B cell (primary cell): ENCODE data around the gene FKBP14. TPM values are rescaled to one million over a fixed set of nuclear protein-coding genes. Genes with fewer than 3 reads are reported as not detected.
A peak's percentile ranks its signal among the peaks of the same experiment; 100 is the strongest.

Experiments used
- ATAC-seq: fragments of 200-7000 bp; cut with Tn5 transposase; one replicate; pipeline ENCODE4 v1.10.0; 2021; ENCODE audit warnings: low read depth, mild to moderate bottlenecking, moderate number of reproducible peaks, moderate library complexity
- CTCF ChIA-PET: fragments of 350-600 bp; sonication (Branson Sonifier 250); formaldehyde crosslinking; loops from one replicate; lab custom pipeline; 2021; ENCODE audit warnings: antibody characterized with exemption, inconsistent platforms; lab: Charles Lee
- POLR2A ChIA-PET: fragments of 350-600 bp; sonication (Branson Sonifier 250); formaldehyde crosslinking; loops from one replicate; lab custom pipeline; 2021; ENCODE audit warnings: antibody characterized with exemption; lab: Charles Lee
- DNase-seq: peaks from one replicate; pipeline ENCODE4 v3.0.0; 2013
- H2AFZ ChIP-seq: 2 replicates; pipeline ENCODE4 v1.6.1; 2012; ENCODE audit warnings: mild to moderate bottlenecking, low read depth, low read length; ENCODE audit not compliant: insufficient read depth, poor library complexity, severe bottlenecking
- H3K27ac ChIP-seq, 2 donors: 1 replicate in 1 of 2; 2 replicates in 1 of 2; pipeline ENCODE4 v1.5.1; 2012 to 2013; ENCODE audit warnings: low read length in 2 of 2, mild to moderate bottlenecking in 2 of 2, moderate library complexity in 1 of 2
- H3K27me3 ChIP-seq, 4 experiments: fragments of 200-600 bp in 1 of 4; sonication (generic) in 1 of 4; replicated peaks in 1 of 4; 1 replicate in 2 of 4; 2 replicates in 2 of 4; pipeline versions ENCODE4 v1.6.1 to v1.7.0; 2013 to 2016; ENCODE audit warnings: low read length in 3 of 4, mild to moderate bottlenecking in 2 of 4, mixed read lengths in 1 of 4, moderate library complexity in 1 of 4; ENCODE audit not compliant: insufficient read depth in 4 of 4, control insufficient read depth in 3 of 4; ENCODE audit errors: control extremely low read depth in 1 of 4
- H3K36me3 ChIP-seq, 2 experiments: replicated peaks in 1 of 2; 1 replicate in 1 of 2; 2 replicates in 1 of 2; pipeline versions ENCODE4 v1.6.1 to v1.7.1; 2013; ENCODE audit warnings: low read length in 1 of 2; ENCODE audit not compliant: insufficient read depth in 2 of 2, control insufficient read depth in 1 of 2; ENCODE audit errors: control extremely low read depth in 1 of 2, extremely low read depth in 1 of 2
- H3K4me1 ChIP-seq, 2 donors: fragments of 200-600 bp in 1 of 2; sonication (generic) in 1 of 2; 1 replicate in 1 of 2; 2 replicates in 1 of 2; pipeline versions ENCODE4 v1.5.1 to v1.6.1; 2013 to 2017; ENCODE audit warnings: low read length in 2 of 2; ENCODE audit not compliant: control insufficient read depth in 2 of 2, insufficient read depth in 2 of 2
- H3K4me2 ChIP-seq: replicated peaks from 2 replicates; pipeline ENCODE3; 2012; ENCODE audit warnings: mild to moderate bottlenecking, low read depth, low read length; ENCODE audit not compliant: poor library complexity, severe bottlenecking
- H3K4me3 ChIP-seq, 5 experiments: fragments of 200-600 bp in 1 of 5; sonication (generic) in 1 of 5; 1 replicate in 3 of 5; 2 replicates in 2 of 5; pipeline versions ENCODE4 v1.5.1 to v1.7.0; 2011 to 2016; ENCODE audit warnings: low read length in 4 of 5, mild to moderate bottlenecking in 4 of 5, low read depth in 2 of 5, control low read depth in 1 of 5, moderate library complexity in 1 of 5; ENCODE audit not compliant: insufficient read depth in 1 of 5; ENCODE audit errors: control extremely low read depth in 1 of 5, extremely low read depth in 1 of 5
- H3K79me2 ChIP-seq: fragments of 200-600 bp; sonication (generic); one replicate; pipeline ENCODE4 v1.6.0; 2016; ENCODE audit warnings: low read length; ENCODE audit not compliant: control insufficient read depth, insufficient read depth
- H3K9ac ChIP-seq: fragments of 200-600 bp; sonication (generic); 2 replicates; pipeline ENCODE4 v1.6.1; 2017; ENCODE audit warnings: mild to moderate bottlenecking, low read length, moderate library complexity
- H3K9me3 ChIP-seq, 3 donors: one replicate each; pipeline versions ENCODE4 v1.6.1 to v1.7.1; 2013; ENCODE audit warnings: low read length in 2 of 3; ENCODE audit not compliant: control insufficient read depth in 2 of 3, insufficient read depth in 1 of 3; ENCODE audit errors: control extremely low read depth in 1 of 3
- H4K20me1 ChIP-seq: 2 replicates; pipeline ENCODE4 v1.6.0; 2012; ENCODE audit warnings: mild to moderate bottlenecking, low read length; ENCODE audit not compliant: insufficient read depth, control insufficient read depth, poor library complexity, severe bottlenecking
- H3K27ac Mint-ChIP-seq: one replicate; pipeline ENCODE4 v1.8.0; 2021; ENCODE audit warnings: mixed read lengths
- H3K27me3 Mint-ChIP-seq: one replicate; pipeline ENCODE4 v1.8.0; 2021; ENCODE audit warnings: mixed read lengths
- H3K4me1 Mint-ChIP-seq: one replicate; pipeline ENCODE4 v1.8.0; 2021; ENCODE audit warnings: mixed read lengths
- H3K4me3 Mint-ChIP-seq: one replicate; pipeline ENCODE4 v1.8.0; 2021; ENCODE audit warnings: mixed read lengths
- H3K9me3 Mint-ChIP-seq: one replicate; pipeline ENCODE4 v1.8.0; 2022; ENCODE audit warnings: mixed read lengths; ENCODE audit not compliant: insufficient read depth
- EZH2 ChIP-seq: IDR thresholded peaks from 2 replicates; pipeline ENCODE4 v1.6.1; 2012; ENCODE audit warnings: borderline replicate concordance, low read depth, mild to moderate bottlenecking, moderate library complexity, low read length; ENCODE audit not compliant: insufficient read depth, poor library complexity, severe bottlenecking
- WGBS: methylation state at CpG from one replicate; pipeline ENCODE4 v1.1.5; 2013; ENCODE audit warnings: missing lambda C conversion rate; ENCODE audit not compliant: insufficient coverage; 5-methylcytosine and 5-hydroxymethylcytosine counted together
- intact Hi-C: fragments of 100-400 bp; cut with micrococcal nuclease; formaldehyde crosslinking; loops from one replicate; pipeline ENCODE4 v1.10.0; 2022
- polyA plus RNA-seq: library from polyadenylated mRNA; depleted of rRNA; stranded (reverse); fragments of >200 nt; gene quantifications from 2 replicates; pipeline ENCODE4 v1.2.3, GENCODE V29; 2012
- total RNA-seq, 2 donors: library from RNA; stranded (reverse); fragments of 120-200 nt in 1 of 2; gene quantifications; 1 replicate in 1 of 2; 2 replicates in 1 of 2; pipeline versions ENCODE4 v1.2.3 to v1.2.4, GENCODE V29; 2013 to 2022
- TF ChIP-seq, protein P1 (sequence below): fragments of 200-600 bp; IDR thresholded peaks from one replicate; pipeline ENCODE4 v1.8.0; 2022; ENCODE audit warnings: antibody characterized with exemption, mild to moderate bottlenecking

Gene FKBP14
- total and polyA plus RNA-seq, 2 donors (not counting 1 experiment from before 2014, with no cell fraction given) = 2.8 to 4.2 TPM

DNA sequence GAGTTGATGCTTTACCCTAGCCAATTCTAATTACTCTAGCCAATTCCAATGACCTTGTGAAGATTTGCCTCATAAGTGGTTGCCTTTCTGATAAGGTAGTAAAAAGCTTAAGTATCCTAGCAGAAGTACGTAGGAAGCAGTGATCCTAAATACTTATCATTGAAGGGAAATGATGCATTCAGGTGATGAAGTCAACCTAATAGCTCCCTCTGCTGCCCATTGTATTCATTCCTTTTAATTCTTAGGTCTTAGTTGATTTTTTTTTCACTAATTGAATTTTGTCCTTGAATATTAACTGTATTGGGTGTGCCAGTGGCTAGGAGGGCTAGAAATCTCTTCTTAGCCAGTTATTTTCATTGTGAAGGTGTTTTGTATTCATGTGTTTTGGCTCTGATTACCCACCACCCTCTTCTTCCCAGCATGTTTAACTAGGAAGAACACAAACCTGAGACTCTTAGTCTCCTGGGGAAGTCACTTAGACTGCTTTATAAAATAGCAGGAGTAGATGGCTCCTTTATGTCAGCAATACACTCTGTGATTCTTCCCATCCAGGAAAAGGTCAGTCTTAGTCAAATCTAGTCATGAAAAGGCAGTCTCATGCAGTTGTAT is 48.0 kb upstream of the FKBP14 start:
- Mint-ChIP-seq H3K4me1 (no peaks in the 10 kb centered on the region), H3K27ac (no peak overlapping the region), H3K27me3 (no peaks in the 10 kb centered on the region), H3K4me3 (no peak overlapping the region), H3K9me3 (no peaks in the 10 kb centered on the region)
- CTCF ChIA-PET = interaction anchor here (0.6 to 3.9 kb wide), 11 partner anchors 12 to 277 kb away, joined by 3 to 19 read pairs (median 4); partner anchors contain the start of gene PLEKHA8
- DNase-seq (peak; percentile 34), ATAC-seq (no peak)
- no peak overlapping the region for H3K4me2 ChIP-seq
- no peak overlapping the region for H3K4me3 ChIP-seq
- intact Hi-C loops = loop anchor here (1.0 kb wide), 1 partner anchor 196 kb away; no protein-coding TSS in a partner anchor
- no peaks in the 10 kb centered on the region for H4K20me1 ChIP-seq
- no peaks in the 10 kb centered on the region for H3K4me1 ChIP-seq
- no CpG with 5 or more reads among the region's 1 CpG for WGBS
- no peaks in the 10 kb centered on the region for H3K79me2 ChIP-seq
- no peaks in the 10 kb centered on the region for H3K27me3 ChIP-seq
- H3K27ac ChIP-seq = no peak overlapping the region
- TF ChIP-seq, protein P1, sequence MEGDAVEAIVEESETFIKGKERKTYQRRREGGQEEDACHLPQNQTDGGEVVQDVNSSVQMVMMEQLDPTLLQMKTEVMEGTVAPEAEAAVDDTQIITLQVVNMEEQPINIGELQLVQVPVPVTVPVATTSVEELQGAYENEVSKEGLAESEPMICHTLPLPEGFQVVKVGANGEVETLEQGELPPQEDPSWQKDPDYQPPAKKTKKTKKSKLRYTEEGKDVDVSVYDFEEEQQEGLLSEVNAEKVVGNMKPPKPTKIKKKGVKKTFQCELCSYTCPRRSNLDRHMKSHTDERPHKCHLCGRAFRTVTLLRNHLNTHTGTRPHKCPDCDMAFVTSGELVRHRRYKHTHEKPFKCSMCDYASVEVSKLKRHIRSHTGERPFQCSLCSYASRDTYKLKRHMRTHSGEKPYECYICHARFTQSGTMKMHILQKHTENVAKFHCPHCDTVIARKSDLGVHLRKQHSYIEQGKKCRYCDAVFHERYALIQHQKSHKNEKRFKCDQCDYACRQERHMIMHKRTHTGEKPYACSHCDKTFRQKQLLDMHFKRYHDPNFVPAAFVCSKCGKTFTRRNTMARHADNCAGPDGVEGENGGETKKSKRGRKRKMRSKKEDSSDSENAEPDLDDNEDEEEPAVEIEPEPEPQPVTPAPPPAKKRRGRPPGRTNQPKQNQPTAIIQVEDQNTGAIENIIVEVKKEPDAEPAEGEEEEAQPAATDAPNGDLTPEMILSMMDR = peak; percentile 64
- TF ChIP-seq EZH2 = no peak
- POLR2A ChIA-PET = no interaction called here
- H3K9ac ChIP-seq = no peak overlapping the region
- H3K9me3 ChIP-seq = no peaks in the 10 kb centered on the region
- H3K36me3 ChIP-seq = peaks cover 1 to 4% of the 10 kb centered on the region in 2 experiments
- H2AFZ ChIP-seq = no peak overlapping the region

DNA sequence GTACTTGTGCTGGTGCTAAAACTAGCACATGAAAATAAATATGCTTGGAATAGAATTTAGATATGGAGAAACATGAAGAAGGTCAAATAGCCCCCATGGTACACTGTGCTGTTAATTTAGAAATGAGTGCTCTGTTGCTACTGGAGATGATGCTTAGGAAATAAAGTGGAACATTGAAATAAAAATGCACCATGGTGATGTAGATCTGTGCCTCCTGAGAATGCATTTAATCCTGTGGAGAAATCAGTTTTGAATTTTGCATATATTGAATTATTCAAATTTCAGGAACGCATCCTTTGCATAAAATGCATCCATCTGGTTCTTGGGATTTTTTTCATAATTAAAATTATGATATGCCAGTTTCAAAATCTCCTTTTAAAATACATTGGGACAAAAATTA is 46.2 kb upstream of the FKBP14 start:
- H3K9me3 Mint-ChIP-seq = no peaks in the 10 kb centered on the region
- intact Hi-C loops = no loop called here

More for the DNA sequence above, 46.2 kb upstream of the FKBP14 start:
- Histone ChIP-seq H3K9me3 (no peaks in the 10 kb centered on the region), H3K4me3 (no peak overlapping the region), H3K27me3 (no peaks in the 10 kb centered on the region), H3K4me2 (no peak overlapping the region), H2AFZ (no peak overlapping the region), H3K9ac (no peak overlapping the region), H3K27ac (no peak overlapping the region), H3K79me2 (no peaks in the 10 kb centered on the region), H3K36me3 (peaks cover 0 to 3% of the 10 kb centered on the region in 2 experiments), H3K4me1 (no peaks in the 10 kb centered on the region), H4K20me1 (no peaks in the 10 kb centered on the region)
- TF ChIP-seq EZH2 = no peak
- TF ChIP-seq, protein P1 = no peak
- ATAC-seq (no peak), DNase-seq (no peak)
- ChIA-PET POLR2A (interaction anchor here (0.7 kb wide), 1 partner anchor 393 kb away, joined by 9 read pairs; no protein-coding TSS in a partner anchor), CTCF (interaction anchor here (0.6 to 3.9 kb wide), 5 partner anchors 10 to 205 kb away, joined by 3 to 19 read pairs (median 5); no protein-coding TSS in a partner anchor)
- Mint-ChIP-seq H3K27ac (no peak overlapping the region), H3K4me3 (no peak overlapping the region), H3K27me3 (no peaks in the 10 kb centered on the region), H3K4me1 (no peaks in the 10 kb centered on the region)
- no CpG with 5 or more reads among the region's 1 CpG for WGBS
